Measurements from ENCODE around the gene BASP1.

DNA sequence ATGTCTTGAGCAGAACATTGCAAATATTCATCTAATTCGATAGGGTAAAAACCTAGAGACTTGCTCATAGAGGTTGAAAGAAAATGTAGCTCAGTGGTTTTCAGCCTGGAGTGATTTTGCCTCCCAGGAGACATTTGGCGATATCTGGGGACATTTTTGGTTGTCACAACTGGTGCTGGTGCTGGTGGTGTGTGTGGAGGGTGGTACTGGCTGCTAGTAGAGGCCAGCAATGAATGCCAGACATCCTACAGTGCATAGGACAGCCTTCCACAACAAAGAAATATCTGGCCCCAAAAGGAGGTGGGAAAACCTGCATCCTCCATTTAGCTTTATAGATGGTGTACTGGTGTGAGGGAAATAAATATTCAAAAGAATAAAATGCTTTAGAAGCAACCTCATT, 2.1 kb upstream of the BASP1 start:
- TF ChIP-seq POLR2A (IDR thresholded peaks at IDR 0.05) (no peak), POLR2AphosphoS5 (IDR thresholded peaks at IDR 0.05) (no peak), EP300 (IDR thresholded peaks at IDR 0.05) (no peak)
- TF ChIP-seq, protein P1, sequence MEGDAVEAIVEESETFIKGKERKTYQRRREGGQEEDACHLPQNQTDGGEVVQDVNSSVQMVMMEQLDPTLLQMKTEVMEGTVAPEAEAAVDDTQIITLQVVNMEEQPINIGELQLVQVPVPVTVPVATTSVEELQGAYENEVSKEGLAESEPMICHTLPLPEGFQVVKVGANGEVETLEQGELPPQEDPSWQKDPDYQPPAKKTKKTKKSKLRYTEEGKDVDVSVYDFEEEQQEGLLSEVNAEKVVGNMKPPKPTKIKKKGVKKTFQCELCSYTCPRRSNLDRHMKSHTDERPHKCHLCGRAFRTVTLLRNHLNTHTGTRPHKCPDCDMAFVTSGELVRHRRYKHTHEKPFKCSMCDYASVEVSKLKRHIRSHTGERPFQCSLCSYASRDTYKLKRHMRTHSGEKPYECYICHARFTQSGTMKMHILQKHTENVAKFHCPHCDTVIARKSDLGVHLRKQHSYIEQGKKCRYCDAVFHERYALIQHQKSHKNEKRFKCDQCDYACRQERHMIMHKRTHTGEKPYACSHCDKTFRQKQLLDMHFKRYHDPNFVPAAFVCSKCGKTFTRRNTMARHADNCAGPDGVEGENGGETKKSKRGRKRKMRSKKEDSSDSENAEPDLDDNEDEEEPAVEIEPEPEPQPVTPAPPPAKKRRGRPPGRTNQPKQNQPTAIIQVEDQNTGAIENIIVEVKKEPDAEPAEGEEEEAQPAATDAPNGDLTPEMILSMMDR (IDR thresholded peaks at IDR 0.05) = no peak

All from sigmoid colon (tissue), 4 donors.